ENCODE data around the gene HTR7.

GRCh38 chr10:90817128-90817889 is 40.5 kb downstream of the HTR7 start:
- TF ChIP-seq EZH2phosphoT487 (IDR thresholded peaks at IDR 0.05; ENCODE audit: insufficient read depth, low read depth) (no peak), EZH2 (IDR thresholded peaks at IDR 0.05; ENCODE audit: insufficient read depth, poor library complexity, severe bottlenecking) (no peak)
